Ishikawa (cell line): ENCODE data around the gene ORC6.

Source experiments
- CEBPB ChIP-seq: IDR thresholded peaks from 2 replicates; pipeline ENCODE4 v1.6.1; 2012
- CREB1 ChIP-seq: IDR thresholded peaks from 2 replicates; pipeline ENCODE4 v1.6.1; 2012; ENCODE audit warnings: low read depth
- EGR1 ChIP-seq: IDR thresholded peaks from 2 replicates; pipeline ENCODE4 v1.6.1; 2012
- EP300 ChIP-seq: IDR thresholded peaks from 2 replicates; pipeline ENCODE4 v1.6.1; 2012; ENCODE audit warnings: borderline replicate concordance
- FOXM1 ChIP-seq: IDR thresholded peaks from 2 replicates; pipeline ENCODE4 v1.6.1; 2012; ENCODE audit warnings: low read depth, borderline replicate concordance
- MAX ChIP-seq: IDR thresholded peaks from 2 replicates; pipeline ENCODE4 v1.6.1; 2012
- NFIC ChIP-seq: IDR thresholded peaks from 2 replicates; pipeline ENCODE4 v1.6.1; 2012
- RAD21 ChIP-seq: IDR thresholded peaks from 2 replicates; pipeline ENCODE4 v1.6.1; 2012; ENCODE audit warnings: low read depth
- REST ChIP-seq: IDR thresholded peaks from 2 replicates; pipeline ENCODE4 v1.6.1; 2012; ENCODE audit warnings: low read depth, mild to moderate bottlenecking
- TAF1 ChIP-seq: IDR thresholded peaks from 2 replicates; pipeline ENCODE4 v1.6.1; 2012; ENCODE audit warnings: low read depth, mild to moderate bottlenecking
- TCF12 ChIP-seq: IDR thresholded peaks from 2 replicates; pipeline ENCODE4 v1.6.1; 2012; ENCODE audit warnings: low read depth
- TEAD4 ChIP-seq: IDR thresholded peaks from 2 replicates; pipeline ENCODE4 v1.6.1; 2012
- YY1 ChIP-seq: IDR thresholded peaks from 2 replicates; pipeline ENCODE4 v1.6.1; 2012; ENCODE audit warnings: low read depth
- ZBTB7A ChIP-seq: IDR thresholded peaks from 2 replicates; pipeline ENCODE4 v1.6.1; 2012; ENCODE audit warnings: low read depth
- TF ChIP-seq, protein P1 (sequence below): IDR thresholded peaks from 2 replicates; pipeline ENCODE4 v1.6.1; 2012

ORC6 gene

GRCh38 chr16:46690281-46691178, 1.1 kb downstream of the ORC6 start:
- TF ChIP-seq TCF12, result no peak
- TF ChIP-seq EGR1, result no peak
- TF ChIP-seq EP300, result no peak
- TF ChIP-seq, protein P1, sequence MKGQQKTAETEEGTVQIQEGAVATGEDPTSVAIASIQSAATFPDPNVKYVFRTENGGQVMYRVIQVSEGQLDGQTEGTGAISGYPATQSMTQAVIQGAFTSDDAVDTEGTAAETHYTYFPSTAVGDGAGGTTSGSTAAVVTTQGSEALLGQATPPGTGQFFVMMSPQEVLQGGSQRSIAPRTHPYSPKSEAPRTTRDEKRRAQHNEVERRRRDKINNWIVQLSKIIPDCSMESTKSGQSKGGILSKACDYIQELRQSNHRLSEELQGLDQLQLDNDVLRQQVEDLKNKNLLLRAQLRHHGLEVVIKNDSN, result no peak

DNA sequence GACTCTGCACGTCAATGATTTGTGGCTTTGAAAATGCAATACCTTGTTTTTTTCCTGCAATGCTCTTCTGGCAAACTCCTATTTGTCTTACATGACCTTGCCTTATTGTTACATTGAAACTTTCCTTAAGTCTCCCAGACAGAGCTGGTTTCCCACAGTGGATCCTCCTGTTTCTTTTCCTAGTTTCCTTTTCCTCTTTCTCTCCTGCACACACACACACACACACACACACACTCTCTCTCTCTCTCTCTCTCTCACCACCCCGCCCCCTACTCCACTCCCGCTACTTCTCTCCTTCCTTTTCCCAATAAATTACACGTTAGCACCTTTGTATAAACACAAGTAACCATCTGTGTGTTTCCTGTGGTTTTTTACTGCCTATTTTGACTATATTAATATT, 2.3 kb downstream of the ORC6 start:
- TF ChIP-seq FOXM1 (no peak), CREB1 (no peak), TEAD4 (no peak), CEBPB (no peak), NFIC (no peak), REST (no peak), TCF12 (no peak), ZBTB7A (no peak), TAF1 (no peak), EGR1 (no peak)
- TF ChIP-seq, protein P1, result no peak

DNA sequence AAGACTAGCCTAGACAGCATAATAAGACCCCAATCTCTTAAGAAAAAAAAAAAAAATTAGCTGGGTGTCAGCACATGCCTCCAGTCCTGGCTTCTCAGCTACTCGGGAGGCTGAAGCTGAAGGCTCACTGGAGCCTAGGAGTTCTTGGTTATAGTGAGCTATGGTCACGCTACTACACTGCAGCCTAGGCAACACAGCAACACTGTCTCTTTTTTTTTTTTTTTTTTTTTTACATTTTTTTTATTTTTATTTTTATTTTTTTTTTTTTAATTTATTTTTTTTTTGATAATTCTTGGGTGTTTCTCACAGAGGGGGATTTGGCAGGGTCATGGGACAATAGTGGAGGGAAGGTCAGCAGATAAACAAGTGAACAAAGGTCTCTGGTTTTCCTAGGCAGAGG, 4.1 kb downstream of the ORC6 start:
- TF ChIP-seq TCF12 (no peak), CREB1 (no peak), ZBTB7A (no peak), RAD21 (no peak)

GRCh38 chr16:46695937-46696336, 6.5 kb downstream of the ORC6 start:
- TF ChIP-seq, protein P1, result no peak

- TF ChIP-seq TAF1, result no peak
- no peak for TF ChIP-seq MAX
- TF ChIP-seq, protein P1, result no peak
- TF ChIP-seq FOXM1, result no peak
- no peak for TF ChIP-seq CEBPB
- no peak for TF ChIP-seq RAD21
- TF ChIP-seq EP300, result no peak
- TF ChIP-seq EGR1, result no peak
- TF ChIP-seq TCF12, result no peak
- TF ChIP-seq REST, result no peak
Measured at GRCh38 chr16:46696957-46697356, 7.5 kb downstream of the ORC6 start.

- TF ChIP-seq CEBPB, result no peak
- no peak for TF ChIP-seq NFIC
- no peak for TF ChIP-seq ZBTB7A
- TF ChIP-seq REST, result no peak
- no peak for TF ChIP-seq EGR1
- TF ChIP-seq TAF1, result no peak
- TF ChIP-seq MAX, result no peak
- TF ChIP-seq YY1, result no peak
- TF ChIP-seq, protein P1, result no peak
- TF ChIP-seq TEAD4, result no peak
Measured at GRCh38 chr16:46700048-46700447, 10.6 kb downstream of the ORC6 start.
